HuH-7 (cell line): ENCODE measurements around the gene GIT2.
"Not testable (repeated sequence)": the region's sequence is repeated elsewhere in the genome, so short reads cannot be mapped to it uniquely, and the experiment has no call there.

Source experiments
- DNase-seq: peaks from one replicate; pipeline ENCODE4 v3.0.0; 2011; ENCODE audit warnings: low spot score

The GIT2 gene

GRCh38 chr12:109946505-109946904, 49.7 kb downstream of the GIT2 start:
- DNase-seq = no peak

DNA sequence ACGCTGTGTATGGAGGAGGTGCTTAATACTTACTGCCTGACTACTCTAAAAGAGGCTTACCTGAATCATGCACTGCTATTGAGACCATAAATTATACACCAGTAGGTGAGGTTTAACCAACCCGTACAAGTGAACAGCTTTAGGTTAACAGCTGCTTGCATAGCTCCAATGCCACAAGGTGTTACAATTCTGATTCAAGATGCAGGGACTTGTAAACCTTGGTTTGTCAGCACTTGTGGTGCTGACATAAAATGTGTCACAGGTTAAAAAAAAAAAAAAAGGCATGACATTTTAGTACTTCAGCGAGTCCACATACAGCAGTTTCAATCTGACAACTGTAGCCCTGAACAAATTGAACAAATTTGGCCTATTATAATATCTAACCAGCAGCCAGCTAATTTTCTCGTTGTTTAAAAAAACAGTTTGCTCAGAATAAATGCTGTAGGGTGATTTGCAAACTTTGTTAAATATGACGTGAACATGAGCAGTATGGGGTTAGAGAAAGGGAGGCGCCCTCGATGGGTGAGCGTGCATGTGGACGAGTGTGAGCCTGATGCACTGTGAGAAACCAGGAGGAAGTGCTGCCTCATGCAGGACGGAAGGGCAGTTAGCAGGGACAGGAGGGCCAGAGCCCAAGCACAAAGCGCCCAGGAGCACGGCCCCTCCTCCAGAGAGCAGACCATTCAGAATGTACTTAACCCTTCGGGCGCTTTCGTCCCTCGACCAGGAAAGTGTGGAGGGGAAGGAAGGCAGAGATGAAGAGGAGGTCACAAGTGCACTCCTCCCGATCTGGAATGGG, 51.4 kb downstream of the GIT2 start:
- DNase-seq = no peak

GRCh38 chr12:109943811-109944210, 52.4 kb downstream of the GIT2 start:
- DNase-seq = no peak

DNA sequence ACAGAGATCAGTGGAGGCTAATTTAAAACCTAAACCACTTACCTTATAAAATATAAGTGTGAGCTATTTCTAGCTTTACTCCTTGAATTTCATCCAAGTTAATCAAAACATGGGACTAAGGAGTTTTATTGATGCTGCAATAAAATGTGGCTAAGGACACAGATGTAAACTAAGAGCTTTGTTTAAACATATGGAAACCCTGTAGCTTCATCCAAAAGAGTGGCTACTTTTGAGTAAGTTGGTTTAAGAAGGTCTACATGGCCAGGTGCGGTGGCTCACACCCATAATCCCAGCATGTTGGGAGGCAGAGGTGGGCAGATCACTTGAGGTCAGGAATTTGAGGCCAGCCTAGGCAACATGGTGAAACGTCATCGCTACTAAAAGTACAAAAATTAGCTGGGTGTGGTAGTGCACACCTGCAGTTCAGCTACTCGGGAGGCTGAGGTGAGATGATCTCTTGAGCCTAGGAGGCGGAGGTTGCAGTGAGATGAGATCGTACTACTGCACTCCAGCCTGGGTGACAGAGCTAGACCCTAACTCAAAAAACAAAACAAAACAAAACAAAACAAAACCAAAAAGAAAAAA, 55.7 kb downstream of the GIT2 start:
- no peak for DNase-seq

DNA sequence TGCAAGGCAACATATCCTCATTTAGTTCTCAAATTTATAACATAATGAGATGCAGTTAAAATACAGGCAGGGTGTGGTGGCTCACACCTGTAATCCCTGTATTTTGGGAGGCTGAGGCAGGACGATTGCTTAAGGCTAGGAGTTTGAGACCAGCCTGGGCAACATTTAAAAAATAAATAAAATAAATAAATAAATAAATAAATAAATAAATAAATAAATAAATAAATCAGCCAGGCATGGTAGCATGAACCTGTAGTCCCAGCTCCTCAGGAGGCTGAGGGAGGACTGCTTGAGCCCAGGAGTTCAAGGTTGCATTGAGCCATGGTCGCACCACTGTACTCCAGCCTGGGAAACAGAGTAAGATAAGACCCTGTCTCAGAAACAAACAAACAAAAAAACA, 56.7 kb downstream of the GIT2 start:
- no peak for DNase-seq

DNA sequence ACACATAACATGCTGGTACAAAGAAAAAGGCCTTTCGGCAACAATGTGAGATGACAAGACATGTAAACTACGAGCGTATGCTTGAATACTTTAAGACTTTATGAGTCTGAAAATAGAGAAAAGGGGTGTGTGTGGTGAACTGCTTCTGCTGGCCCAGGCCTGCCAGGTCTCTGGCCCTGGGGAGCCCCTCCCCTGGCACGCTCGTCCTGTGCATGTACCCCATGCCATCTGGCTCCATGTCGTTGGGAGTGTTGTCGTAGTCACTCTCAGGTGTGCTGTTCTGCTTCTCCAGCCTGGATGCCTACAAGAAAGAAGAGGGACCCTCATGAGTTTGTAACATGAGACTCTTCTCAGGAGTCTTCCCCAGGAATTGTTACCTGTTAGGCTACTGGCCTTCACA, 57.2 kb downstream of the GIT2 start:
- no peak for DNase-seq

GRCh38 chr12:109937371-109937770, 58.8 kb downstream of the GIT2 start:
- DNase-seq = no peak

DNA sequence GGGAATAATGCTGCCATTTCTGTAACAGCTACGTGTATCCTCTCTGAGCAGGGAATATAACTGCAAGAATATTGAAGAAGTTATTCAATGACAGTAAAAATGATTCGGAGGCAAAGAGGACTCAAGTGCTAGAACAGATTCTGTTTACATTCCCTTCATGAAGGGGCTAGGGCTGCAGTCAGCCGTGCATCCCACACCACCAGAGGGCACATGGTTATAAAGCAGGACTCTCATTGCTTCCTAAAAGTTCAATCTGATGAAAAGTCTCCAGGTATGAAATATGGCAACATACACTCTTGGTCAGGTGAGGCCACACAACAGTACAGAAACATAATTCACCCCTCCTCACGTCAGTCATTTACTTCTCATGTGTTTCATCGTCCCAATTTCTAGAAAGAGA, 62.1 kb downstream of the GIT2 start:
- peak; percentile 39 for DNase-seq

- DNase-seq = no peak
Observed at GRCh38 chr12:109932878-109933503, 63.2 kb downstream of the GIT2 start.

DNA sequence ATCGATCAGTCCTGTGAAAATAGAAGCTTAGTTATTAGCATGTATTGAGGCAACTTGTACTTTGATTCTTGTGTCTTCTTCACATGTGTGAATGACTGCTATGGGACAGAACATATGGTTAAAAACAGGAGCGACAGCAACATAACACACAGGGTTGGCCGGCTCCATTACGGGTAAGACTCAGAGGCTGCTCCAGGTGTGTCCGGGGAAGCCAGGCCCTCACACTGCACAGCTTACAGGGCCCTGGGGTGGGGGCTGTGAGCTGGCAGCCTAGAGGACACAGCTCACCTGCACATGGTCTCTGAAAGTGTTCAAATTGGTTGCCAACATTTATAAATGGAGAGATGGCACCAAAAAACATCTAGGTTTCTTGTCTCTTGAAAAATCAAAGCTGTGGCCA, 65.0 kb downstream of the GIT2 start:
- no peak for DNase-seq

DNA sequence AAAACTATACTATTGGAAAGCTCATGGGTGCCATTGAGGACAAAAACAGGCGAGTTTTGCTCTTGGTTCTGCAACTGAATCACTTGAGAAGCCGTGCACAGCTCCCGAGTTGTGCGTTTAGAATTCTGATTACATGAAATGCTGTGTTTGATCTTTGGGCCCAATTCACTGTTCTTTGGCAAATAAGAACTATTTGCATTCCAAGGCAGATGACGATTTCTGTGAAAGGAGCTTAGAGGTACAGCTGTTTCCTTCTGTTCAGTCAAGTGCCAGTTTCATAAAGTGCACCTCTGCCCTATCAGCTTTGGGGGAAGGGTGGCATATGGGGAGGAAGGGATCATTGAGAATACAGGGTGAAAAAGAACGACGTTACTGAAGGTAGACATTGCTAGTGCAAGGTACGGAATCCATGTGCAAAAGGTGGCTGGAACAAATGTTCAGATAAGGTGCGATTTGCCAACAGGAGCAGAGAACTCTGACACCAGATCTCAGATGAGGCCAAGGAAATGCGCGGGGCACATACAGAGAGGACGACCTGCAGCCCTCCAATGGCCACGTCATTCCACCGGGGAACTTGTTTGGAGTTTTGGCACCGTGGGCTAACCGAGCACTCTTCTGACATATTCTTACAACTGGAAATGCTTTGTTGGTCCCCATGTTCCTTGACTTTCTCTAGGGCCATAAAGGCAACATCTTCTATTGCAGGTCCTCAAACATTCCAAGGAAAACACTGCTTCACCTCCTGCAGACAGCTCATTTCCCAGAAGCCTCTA, 66.0 kb downstream of the GIT2 start:
- DNase-seq = no peak

- not testable (repeated sequence) for DNase-seq
Observed at GRCh38 chr12:109929326-109929725, 66.8 kb downstream of the GIT2 start.

GRCh38 chr12:109928058-109928656, 68.0 kb downstream of the GIT2 start:
- no peak for DNase-seq

- DNase-seq = peak; percentile 78
Observed at GRCh38 chr12:109927622-109928021, 68.5 kb downstream of the GIT2 start.

DNA sequence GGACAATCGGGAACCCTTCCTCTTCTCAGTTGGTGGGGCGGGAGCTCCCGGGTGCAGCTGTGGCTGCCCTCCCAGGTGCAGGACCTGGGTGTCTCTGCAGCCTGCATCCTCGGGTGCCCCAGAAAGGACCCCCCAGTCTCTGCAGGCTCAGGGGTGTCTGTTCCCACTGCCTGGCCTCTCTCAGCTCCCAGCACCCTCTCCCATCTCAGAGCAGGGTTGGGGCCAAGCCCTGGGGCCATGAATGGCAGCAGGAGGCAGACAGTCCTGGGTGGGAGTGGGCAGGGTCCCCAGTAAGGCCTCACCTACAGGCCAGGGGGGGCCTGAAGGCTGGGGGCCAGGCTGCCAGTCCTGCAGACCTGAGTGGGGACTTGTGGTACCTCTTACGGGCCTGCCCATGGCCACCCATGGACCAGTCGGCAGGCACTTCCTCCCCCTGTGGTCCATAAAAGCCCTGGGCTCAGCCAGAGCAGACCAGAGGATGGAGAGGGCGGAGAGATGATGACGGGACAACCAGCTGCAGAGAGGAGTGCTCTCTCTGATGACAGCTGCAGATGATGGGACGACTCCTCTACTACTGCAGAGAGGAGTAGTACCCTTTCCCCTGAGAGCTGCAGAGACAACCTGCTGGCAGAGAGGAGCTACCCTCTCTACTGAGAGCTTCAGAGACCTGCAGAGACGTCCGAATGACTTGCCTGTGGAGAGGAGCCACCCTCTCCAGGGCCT, 69.5 kb downstream of the GIT2 start:
- no peak for DNase-seq

GRCh38 chr12:109926016-109926415, 70.2 kb downstream of the GIT2 start:
- no peak for DNase-seq

DNA sequence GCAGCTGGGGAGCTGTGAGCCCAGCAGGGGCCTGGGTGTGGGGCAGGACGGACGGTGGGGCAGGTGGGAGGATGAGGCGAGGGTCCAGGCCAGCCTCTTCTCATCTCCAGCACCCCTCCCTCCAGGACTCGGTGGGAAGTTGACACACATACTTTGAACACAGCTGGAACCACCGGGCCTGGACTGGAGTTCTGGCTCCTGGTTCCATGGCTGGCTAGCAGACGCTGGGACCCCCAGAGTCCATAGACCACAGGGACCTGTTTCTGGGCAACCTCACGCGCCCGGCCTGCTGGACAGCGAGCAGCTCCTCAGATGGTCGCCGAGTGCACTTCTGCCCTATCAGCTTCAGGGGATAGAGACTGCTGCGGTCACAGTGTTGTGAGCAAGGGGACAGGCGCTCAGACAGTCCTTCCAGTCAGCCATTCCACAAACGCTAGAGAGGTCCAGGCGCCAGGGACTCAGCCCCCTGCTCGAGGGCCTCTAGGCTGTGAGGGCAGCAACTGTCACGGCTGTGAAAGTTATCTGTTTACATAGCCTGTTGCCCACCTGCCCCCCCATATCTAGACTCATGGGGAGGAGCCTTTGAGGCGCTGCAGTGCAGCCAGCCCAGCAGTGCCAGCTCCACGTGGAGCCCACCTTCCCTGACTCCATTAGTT, 70.9 kb downstream of the GIT2 start:
- DNase-seq = no peak

DNA sequence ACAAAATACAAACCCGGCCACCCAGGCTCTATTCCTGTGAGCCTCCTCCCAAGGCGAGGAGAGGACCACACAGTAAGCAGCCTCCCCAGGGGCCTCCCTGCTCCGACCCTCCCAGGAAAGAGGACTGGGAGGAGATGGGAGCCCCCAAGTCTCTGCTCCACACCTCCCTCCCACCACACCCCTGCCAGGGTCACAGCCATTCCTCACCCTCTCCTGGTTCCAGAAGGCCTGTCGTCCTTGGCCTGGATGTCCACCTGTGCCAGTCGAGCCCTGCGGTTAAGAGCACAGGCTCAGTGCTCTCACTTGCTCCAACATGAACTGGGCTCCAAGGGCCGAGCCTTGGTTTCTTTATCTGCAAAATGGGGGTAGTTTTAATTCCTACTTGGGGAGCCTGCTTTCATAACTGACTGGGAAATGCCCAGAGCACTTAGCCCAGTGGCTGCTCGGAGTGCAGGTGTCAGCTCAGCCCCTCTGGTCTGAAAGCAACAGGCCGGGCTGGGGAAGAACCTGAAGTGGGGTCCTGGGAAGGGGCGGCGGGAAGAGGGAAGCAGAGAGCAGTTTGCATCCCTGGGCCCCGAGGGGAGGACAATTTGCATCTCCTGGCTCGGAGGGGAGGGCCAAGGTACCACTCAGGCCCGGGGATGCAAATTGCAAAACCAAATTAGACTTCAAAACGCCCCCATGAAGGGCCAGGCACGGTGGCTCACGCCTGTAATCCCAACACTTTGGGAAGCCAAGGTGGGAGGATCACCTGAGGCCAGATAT, 72.5 kb downstream of the GIT2 start:
- no peak for DNase-seq

- no peak for DNase-seq
Observed at GRCh38 chr12:109923038-109923437, 73.1 kb downstream of the GIT2 start.

DNA sequence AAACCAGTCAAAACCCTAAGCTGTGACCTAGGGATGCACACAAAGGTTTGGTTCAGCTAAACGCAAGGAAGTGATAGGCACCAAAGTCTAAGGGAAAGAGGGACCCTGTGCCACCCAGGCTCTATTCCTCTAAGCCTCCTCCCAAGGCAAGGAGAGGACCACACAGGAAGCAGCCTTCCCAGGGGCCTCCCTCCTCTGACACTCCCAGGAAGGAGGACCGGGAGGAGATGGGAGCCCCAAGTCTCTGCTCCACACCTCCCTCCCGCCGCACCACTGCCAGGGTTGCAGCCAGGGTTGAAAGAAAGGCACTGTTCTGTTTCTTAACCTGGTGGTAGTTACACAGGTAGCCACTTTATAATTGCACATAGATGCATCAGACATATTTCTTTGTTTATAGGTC, 74.2 kb downstream of the GIT2 start:
- no peak for DNase-seq
